ENCODE measurements around the gene MZF1.
A peak's percentile ranks its signal among the peaks of the same experiment; 100 is the strongest.
"Not testable (repeated sequence)": the region's sequence is repeated elsewhere in the genome, so short reads cannot be mapped to it uniquely, and the experiment has no call there.

MZF1 gene

DNA sequence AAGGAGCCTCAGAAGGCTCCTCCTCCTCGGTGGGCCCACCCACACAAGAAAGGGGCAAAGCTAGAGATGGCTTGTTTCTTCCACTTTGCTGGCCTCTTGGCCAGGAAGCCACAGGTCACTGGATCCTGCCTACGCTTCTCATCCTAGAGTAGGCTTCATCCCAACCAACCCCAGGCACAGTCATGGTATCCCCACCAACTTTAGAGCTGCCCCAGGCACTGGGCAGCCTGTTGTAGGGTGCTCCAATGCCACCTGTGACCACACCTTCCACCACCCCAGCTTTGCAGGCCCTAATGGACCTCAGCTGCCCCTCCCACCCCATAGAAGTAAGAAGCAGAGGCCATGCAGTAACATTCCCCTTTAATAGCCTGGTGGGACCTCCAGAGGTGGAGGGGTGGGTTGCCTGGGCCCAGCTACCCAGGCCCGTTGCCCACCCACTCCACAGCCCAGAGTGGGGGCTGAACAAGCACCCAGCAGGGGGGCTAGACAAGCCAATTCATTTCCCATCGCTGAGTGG is 17.7 kb downstream of the MZF1 start:
- DNase-seq (ENCODE audit: low spot score) = no peak

DNA sequence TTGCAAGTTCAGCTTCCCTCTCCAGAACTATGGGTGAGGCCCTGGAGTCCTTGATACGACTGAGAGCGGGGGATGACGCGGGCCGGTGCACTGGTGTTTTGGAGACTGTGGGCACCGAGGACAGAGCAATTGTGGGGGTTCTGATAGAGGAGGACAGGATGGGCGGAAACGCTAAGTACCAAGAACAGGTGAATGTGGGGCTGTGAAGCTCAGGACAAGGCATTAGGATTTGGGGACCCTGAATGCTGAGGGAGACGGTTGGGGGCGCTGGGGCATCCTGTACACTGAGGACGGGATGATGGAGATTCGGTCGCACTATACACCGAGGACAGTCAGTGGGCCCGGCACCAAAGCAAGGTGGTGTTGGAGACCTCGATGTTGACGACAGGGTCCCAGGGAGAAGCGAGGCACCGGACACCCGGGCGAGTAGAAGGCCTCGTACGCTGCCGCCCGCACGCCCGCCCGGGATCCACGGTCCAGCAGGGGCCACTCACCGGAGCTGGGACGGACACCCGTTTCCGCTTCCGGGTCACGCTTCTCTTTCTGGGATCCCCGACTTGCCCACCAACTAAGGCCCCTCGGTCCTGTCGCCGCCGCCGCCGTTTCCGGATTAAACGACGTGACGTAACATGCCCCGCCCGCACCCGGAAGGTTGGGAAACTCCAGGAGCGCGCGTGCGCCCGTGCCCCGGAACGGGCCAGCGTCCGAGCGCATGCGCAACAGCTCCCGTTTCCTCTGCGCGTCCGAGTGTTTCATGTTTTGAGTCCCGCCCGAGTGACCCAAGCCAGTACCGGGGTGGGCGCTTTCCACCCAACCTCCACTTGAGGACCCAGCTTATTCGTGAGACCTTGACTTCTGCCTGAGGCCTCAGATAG is 18.4 kb downstream of the MZF1 start, which contains the start of gene CHMP2A:
CHMP2A (minus strand) TSS at position 612 of the 875 bp plus-strand sequence. CDS start 893 bp downstream, outside the sequence.
- peak; percentile 97 for DNase-seq (ENCODE audit: low spot score)

DNA sequence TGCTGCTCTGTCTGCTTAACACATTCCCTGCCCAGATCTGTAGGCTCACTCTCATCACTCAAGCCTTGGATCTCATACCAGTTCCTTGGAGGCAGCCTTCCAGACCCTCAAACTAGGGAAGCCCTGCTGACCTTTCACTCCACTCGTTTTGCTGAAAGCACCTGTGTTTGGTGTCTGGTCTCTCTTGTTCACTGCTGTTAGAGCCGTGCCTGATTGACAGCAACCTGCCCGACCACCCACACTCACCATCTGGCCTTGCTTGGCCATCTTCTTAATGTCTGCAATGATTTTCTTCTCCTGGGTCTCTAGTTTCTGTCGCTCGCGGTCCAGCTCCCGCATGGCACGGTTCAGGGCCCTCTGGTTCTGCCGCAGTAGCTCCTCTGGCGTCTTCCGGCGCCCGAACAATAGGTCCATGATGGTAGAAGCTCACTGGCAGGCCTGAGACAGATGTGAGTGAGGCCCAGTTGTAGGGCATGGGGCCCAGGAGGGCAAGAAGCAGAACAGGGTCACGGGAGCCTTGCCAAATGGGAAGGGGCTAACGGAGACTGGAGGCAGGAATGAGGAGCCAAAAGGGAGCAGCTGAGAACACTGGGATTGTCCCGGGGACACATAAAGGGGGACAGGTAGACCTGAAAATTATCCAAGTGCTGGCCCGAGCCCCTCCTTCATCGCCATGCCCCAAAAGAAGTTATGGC is 19.2 kb downstream of the MZF1 start:
- no peak for DNase-seq (ENCODE audit: low spot score)

DNA sequence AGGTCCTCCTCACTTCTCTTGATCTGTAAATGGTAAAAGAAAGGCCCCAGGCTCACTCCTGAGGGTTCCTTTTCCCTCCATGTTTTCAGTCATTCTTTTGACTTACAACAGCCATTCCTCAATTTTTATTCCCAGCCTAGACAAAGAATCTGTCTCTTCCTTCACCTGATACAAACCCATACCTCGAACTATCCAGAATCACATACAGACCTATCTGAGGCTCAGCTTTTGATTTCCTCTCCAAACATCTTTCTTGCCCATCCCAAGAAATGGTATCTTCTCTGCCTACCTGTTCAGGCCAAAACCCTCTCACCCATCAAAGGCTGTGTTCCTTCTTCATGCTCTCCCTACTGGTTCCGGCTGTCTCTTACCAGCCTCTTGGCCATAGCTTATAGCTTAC is 20.5 kb downstream of the MZF1 start:
- DNase-seq (ENCODE audit: low spot score) = no peak

DNA sequence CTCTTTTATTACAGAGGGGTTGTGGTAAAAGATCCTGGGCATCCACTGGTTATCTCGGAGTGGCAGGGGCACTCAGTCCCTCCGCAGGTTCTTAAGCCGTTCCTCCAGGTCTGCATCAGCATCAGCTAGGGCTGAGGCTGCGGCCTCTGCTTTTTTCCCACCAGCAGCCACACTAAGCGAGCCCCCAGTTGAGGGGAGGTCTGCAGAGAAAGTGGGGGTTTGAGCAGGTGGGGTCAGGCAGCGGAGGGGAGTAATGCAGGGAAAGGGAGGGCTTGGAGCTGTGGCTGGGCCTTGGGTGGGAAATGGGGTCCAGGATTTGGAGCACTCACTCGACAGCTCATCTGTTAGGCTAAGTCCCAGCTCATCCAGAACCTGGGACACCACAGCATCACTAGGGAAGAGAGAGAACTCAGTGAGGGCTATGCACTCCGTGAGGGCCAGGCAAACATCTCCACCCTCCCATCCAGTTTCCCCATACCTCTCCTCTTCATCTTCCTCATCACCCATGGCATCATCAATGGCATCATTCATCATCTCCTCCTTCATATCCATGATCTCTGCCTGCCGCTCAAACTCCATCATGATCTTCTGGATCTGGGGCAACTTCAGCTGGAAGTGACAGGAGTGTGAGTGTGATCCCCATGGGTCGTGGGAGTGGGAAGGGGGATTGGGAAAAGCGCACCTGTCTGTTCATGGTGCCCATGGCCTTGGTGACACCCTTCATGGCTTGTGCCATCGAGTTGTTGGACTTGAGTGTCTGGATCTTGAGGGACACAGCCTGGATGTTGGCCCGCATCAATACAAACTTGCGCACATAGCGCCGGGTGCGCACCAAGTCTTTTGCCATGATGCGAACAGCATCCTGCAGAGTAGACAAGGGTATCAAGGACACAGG is 21.3 kb downstream of the MZF1 start:
- DNase-seq (ENCODE audit: low spot score) = no peak

DNA sequence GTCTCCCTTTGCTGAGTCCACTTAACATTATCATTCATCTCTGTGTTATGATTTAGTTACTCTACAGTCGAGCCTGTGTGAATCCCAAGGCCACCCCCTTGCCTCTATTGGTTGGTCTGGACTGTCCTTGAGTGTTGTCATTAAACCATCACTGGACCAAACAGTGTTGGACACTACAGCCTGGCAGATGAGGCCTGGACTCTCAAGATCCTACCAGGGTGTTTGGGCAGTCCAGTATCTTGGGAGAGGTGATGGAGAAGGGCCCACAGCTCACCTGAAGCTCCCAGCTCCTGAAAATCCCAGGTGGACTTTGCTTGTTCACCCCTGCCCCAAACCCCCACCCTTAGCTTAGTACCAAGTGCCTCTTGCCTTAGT is 22.0 kb downstream of the MZF1 start:
- DNase-seq (ENCODE audit: low spot score) = no peak

DNA sequence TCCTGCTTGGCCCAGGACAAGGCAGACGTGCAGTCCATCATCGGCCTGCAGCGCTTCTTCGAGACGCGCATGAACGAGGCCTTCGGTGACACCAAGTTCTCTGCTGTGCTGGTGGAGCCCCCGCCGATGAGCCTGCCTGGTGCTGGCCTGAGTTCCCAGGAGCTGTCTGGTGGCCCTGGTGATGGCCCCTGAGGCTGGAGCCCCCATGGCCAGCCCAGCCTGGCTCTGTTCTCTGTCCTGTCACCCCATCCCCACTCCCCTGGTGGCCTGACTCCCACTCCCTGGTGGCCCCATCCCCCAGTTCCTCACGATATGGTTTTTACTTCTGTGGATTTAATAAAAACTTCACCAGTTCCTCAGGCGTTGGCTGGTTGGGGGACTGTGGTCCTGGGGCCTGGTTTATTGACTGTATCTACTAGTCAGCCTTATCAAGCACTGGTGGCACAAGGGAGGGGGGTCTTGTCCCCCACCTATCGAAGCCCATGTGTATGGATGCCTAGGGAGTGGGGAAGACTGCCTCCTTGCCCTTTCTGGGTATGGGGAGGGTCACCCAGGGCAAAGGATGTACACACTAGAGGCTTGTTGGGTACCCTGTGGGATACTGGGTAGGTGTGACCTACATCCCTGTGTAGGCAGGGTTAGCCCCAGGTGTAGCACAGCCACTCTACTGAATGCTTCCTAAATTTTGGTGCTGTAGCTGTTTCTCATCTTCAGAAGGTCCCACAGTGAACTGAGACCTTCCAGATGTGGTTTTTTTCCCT is 22.6 kb downstream of the MZF1 start:
- no peak for DNase-seq (ENCODE audit: low spot score)

DNA sequence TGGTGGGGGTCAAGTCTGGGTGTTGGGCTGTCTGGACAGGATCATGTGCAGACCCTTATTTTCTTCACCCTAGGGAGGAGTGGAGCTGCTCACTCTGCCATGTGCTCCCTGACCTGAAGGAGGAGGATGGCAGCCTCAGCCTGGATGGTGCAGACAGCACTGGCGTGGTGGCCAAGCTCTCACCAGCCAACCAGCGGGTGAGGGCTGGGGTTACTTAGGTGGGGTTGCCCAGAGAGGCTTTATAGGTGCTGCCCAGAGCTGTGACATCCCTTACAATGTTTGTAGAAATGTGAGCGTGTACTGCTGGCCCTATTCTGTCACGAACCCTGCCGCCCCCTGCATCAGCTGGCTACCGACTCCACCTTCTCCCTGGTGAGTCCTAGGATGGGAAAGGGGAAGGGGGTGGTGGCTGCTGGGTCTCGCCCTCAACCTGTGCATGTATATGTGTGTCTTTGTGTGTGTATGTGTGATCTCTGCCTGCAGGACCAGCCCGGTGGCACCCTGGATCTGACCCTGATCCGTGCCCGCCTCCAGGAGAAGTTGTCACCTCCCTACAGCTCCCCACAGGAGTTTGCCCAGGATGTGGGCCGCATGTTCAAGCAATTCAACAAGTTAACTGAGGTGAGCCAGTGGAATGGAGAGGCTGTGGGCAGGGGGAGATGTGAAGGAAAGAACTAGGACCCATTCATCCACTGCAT is 23.3 kb downstream of the MZF1 start:
- no peak for DNase-seq (ENCODE audit: low spot score)

DNA sequence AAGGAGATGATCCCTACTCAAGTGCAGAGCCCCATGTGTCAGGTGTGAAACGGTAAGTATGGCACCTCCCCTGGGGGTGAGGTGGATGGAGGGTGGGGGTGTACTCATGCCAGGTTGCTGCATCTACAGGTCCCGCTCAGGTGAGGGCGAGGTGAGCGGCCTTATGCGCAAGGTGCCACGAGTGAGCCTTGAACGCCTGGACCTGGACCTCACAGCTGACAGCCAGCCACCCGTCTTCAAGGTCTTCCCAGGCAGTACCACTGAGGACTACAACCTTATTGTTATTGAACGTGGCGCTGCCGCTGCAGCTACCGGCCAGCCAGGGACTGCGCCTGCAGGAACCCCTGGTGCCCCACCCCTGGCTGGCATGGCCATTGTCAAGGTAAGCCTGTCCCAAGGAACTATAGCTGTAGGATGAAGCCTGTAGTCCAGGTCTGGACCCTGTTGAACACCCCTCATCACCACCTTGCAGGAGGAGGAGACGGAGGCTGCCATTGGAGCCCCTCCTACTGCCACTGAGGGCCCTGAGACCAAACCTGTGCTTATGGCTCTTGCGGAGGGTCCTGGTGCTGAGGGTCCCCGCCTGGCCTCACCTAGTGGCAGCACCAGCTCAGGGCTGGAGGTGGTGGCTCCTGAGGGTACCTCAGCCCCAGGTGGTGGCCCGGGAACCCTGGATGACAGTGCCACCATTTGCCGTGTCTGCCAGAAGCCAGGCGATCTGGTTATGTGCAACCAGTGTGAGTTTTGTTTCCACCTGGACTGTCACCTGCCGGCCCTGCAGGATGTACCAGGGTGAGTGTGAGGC is 24.1 kb downstream of the MZF1 start:
- no peak for DNase-seq (ENCODE audit: low spot score)

DNA sequence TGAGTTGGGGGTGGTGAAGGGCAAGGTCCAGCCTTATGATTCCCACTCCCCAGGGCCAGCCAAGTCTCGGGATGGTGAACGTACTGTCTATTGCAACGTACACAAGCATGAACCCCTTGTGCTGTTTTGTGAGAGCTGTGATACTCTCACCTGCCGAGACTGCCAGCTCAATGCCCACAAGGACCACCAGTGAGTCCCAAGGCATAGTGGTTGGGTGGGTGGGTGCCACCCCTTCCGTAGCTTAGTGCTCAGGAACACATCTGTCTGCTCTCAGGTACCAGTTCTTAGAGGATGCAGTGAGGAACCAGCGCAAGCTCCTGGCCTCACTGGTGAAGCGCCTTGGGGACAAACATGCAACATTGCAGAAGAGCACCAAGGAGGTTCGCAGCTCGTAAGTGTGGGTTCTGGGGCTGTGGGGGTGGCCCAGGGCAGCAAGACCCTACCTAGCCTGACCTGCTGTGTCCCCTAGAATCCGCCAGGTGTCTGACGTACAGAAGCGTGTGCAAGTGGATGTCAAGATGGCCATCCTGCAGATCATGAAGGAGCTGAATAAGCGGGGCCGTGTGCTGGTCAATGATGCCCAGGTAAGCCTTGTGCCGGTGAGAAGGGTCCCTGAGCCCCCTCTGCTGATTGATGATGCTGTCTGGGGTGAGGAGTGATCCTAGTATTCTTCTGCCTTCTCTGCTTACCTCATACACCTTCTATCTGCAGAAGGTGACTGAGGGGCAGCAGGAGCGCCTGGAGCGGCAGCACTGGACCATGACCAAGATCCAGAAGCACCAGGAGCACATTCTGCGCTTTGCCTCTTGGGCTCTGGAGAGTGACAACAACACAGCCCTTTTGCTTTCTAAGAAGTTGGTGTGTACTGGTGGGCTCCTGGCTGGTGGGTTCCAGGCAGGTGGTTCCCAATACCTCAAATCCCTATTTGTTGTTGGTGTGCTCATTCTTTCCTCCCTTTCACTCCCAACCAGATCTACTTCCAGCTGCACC is 25.5 kb downstream of the MZF1 start:
- DNase-seq (ENCODE audit: low spot score) = no peak

DNA sequence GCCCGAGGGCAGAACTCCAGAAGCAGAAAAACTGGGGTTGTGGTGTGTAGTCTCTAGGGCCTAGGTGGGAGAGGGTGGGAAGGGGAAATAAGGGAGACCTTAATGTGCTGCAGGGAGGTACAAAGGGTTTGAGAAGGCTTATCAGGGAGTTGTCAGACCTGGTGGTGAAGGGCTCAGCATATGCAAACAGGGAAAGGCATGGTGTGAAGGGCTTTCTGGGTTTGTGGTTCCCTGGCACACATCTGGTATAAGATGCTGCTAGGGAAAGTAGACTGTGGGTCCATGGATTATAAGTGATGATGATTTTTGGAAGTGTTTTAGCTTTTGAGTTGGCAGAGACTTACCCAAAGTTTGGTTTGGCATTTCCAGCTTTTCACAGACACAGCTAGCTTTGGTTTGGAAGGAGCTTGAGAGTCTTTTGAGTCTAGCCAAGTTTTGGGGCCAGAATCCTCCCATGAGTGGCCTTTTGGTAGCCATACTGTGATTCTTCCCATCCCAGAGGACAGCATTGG is 27.1 kb downstream of the MZF1 start:
- no peak for DNase-seq (ENCODE audit: low spot score)

DNA sequence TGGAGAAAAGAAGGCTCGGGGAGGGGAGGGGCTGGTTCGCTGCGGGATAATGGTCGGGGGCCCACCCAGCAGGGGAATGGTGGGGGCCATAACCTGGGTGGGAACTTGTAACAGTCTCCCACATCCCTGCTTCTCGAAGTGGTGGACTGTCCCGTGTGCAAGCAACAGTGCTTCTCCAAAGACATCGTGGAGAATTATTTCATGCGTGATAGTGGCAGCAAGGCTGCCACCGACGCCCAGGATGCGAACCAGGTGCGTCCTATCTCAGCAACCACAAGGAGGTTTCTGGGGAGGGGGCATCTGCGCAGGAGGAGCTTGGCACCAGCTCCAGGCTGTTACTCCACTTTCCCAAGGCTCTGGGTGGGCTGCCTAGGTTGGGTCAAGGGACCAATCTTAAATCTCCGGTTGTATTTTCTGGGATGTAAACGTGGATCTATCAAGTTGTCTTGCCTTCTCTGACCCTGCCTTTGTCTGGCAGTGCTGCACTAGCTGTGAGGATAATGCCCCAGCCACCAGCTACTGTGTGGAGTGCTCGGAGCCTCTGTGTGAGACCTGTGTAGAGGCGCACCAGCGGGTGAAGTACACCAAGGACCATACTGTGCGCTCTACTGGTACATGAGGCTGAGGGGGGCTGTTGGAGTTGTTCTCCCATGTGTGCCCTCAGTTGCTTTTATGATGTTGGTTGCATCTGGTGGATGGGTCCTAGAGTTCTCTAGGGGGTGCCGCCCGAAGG is 27.7 kb downstream of the MZF1 start:
- no peak for DNase-seq (ENCODE audit: low spot score)

DNA sequence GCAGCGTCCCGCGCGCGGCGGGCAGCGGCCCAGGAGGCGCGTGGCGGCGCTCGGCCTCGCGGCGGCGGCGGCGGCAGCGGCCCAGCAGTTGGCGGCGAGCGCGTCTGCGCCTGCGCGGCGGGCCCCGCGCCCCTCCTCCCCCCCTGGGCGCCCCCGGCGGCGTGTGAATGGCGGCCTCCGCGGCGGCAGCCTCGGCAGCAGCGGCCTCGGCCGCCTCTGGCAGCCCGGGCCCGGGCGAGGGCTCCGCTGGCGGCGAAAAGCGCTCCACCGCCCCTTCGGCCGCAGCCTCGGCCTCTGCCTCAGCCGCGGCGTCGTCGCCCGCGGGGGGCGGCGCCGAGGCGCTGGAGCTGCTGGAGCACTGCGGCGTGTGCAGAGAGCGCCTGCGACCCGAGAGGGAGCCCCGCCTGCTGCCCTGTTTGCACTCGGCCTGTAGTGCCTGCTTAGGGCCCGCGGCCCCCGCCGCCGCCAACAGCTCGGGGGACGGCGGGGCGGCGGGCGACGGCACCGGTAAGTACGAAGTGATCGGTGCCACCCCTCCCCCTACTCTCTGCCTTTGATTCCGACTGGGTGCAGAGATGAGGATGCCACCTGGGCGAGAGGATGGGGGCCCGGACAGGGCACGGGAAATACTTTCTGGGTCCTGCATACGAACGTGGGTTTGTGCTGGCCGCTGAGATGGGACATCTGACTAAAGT is 28.4 kb downstream of the MZF1 start:
- peak; percentile 94 for DNase-seq (ENCODE audit: low spot score)

DNA sequence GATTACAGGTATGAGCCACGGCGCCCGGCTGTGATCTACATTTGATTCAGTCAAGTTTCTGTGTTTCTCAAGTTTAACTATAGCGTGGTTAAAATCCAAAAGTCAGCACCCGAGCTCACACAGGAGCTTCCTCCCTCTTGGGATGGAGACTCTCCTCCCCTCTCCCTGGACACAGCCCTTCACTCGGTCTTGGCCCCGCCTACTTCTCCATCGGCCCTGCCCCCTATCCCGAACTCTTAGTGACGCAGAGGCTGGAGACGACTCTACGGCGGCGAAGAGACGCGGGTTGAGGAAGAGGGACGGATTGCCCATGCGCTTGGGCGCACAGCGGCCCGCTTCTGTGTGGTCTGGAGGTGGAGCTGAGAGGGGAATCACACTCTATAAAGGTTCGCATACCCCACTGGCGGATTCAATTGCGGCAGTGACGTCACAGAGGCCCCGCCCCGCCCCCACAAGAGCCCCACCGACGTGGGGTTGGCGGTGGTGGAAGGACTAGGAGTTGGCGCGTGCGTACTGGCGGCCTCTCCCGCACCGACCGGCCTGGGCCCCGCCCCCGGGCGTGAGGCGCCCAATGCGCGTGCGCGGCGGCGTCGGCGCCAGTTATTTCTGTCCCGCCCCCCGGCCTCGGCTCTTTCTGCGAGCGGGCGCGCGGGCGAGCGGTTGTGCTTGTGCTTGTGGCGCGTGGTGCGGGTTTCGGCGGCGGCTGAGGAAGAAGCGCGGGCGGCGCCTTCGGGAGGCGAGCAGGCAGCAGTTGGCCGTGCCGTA is 29.1 kb downstream of the MZF1 start, which contains the start of gene TRIM28:
TRIM28 (plus strand) TSS at position 239 of the 765 bp plus-strand sequence. CDS start 694 bp downstream, outside the sequence.
- DNase-seq (ENCODE audit: low spot score) = peak; percentile 100

DNA sequence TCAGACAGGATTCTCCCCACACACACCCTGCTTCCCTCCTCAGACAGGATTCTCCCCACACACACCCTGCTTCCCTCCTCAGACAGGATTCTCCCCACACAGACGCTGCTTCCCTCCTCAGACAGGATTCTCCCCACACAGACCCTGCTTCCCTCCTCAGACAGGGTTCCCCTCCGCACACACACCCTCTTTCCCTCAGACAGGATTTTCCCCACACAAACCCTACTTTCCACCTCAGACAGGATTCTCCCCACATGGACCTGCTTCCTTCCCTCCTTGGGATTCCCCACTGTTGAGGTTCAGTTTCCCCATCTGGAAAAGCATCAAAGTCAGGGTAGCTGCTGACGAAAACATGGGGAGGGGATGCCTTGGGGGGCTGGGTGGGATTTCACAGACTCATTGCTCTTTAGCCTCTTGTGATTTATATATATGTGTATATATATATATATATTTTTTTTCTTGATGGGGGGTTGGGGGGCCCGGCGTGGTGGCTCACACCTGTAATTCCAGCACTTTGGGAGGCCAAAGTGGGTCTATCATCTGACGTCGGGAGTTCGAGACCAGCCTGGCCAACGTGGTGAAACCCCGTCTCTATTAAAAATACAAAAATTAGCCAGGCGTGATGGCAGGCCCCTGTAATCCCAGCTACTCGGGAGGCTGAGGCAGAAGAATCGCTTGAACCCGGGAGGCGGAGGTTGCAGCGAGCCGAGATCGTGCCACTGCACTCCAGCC is 30.3 kb downstream of the MZF1 start:
- DNase-seq (ENCODE audit: low spot score) = not testable (repeated sequence)
